ENCODE measurements around the gene RING1. TPM values are rescaled to one million over a fixed set of nuclear protein-coding genes. Genes with fewer than 3 reads are reported as not detected.

Gene RING1
- total RNA-seq, 2 donors from 2014 or later = 13.2 to 17.3 TPM

- Histone ChIP-seq H3K4me1 (ENCODE audit: control insufficient read depth in 1 of 2, low read depth in 2 of 2) (peaks cover 4 to 10% of the 10 kb centered on the region in 2 donors), H3K27me3 (replicated peaks; ENCODE audit: insufficient read depth) (peaks cover 14% of the 10 kb centered on the region), H3K4me3 (no peak overlapping the region), H3K27ac (no peak overlapping the region), H3K36me3 (no peaks in the 10 kb centered on the region), H3K9me3 (no peaks in the 10 kb centered on the region)
- no peak for TF ChIP-seq CTCF (IDR thresholded peaks at IDR 0.05)
- DNase-seq (ENCODE audit: low spot score) (no peak), ATAC-seq (ENCODE audit: insufficient number of reproducible peaks, low FRiP score, low read depth) (no peak)
Measured at GRCh38 chr6:33187809-33188208, 20.5 kb upstream of the RING1 start.

DNA sequence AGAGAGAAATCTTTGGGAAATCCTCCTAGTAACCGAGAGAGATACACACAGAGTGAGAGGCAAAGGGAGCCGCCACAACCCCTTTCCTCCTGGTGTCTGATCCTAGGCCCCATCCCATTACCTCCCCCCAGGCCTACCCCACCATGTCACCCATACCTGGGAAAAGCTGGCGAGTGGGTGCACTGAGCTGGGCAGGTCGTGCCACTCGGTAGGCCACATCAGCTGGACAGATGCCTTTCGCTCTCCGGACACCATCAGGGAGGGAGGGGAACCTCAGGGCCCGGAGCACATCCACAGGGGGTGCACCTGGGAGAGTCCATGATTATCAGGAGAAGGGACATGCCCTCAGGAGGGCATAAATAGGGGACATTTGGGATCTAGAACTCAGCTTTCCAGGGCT is 19.1 kb upstream of the RING1 start:
- TF ChIP-seq CTCF (IDR thresholded peaks at IDR 0.05) = no peak
- no peaks in the 10 kb centered on the region for H3K36me3 ChIP-seq
- H3K4me1 ChIP-seq (ENCODE audit: control insufficient read depth in 1 of 2, low read depth in 2 of 2) = peaks cover 6 to 13% of the 10 kb centered on the region in 2 donors
- peaks cover 14% of the 10 kb centered on the region for H3K27me3 ChIP-seq (replicated peaks; ENCODE audit: insufficient read depth)
- DNase-seq (ENCODE audit: low spot score) (no peak), ATAC-seq (ENCODE audit: insufficient number of reproducible peaks, low FRiP score, low read depth) (no peak)
- no peak overlapping the region for H3K4me3 ChIP-seq
- H3K9me3 ChIP-seq = no peaks in the 10 kb centered on the region
- no peak overlapping the region for H3K27ac ChIP-seq

DNA sequence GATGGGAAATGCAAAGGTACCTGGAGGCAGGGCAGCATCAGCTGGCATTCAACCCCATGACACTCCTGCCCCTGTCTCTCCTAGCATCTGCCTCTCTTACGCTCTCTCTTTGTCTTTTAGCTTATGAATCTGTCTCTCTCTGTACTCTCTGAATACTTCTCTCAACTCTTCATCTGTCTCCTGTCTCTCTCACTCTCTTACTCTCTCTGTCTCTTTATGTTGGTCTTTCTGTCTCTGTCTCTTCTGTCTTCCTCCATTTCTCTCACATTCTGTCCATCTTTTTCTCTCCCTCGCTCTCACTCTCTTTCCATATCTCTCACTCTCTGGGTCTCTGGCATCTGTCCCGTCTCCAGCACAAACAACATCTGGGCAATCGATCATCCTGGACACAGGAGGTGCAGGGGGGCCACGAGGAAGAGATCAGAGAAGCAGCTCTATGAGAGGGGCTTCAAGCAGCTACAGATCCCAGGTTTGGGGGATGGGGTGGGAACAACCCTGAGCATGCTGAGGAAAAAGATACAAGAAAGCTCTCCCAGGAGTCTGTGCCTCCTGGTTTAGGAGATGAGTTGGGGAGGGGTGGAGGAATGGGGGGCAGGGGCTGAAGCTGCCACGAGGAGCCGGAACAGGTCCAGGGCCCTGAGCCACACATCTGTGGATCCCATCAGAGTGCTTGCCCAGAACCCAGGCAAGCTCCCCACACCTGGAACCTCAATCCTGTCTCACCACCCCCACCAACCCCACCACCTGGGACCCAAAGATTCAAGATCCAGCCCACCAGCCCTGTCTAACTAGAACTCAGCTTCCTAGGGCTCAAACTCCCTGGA is 18.5 kb upstream of the RING1 start:
- Histone ChIP-seq H3K36me3 (peaks cover 5% of the 10 kb centered on the region), H3K9me3 (no peaks in the 10 kb centered on the region), H3K4me3 (no peak overlapping the region), H3K4me1 (ENCODE audit: control insufficient read depth in 1 of 2, low read depth in 2 of 2) (peaks cover 6 to 13% of the 10 kb centered on the region in 2 donors), H3K27me3 (replicated peaks; ENCODE audit: insufficient read depth) (peaks cover 14% of the 10 kb centered on the region), H3K27ac (no peak overlapping the region)
- DNase-seq (ENCODE audit: low spot score) (no peak), ATAC-seq (ENCODE audit: insufficient number of reproducible peaks, low FRiP score, low read depth) (no peak)
- no peak for TF ChIP-seq CTCF (IDR thresholded peaks at IDR 0.05)

DNA sequence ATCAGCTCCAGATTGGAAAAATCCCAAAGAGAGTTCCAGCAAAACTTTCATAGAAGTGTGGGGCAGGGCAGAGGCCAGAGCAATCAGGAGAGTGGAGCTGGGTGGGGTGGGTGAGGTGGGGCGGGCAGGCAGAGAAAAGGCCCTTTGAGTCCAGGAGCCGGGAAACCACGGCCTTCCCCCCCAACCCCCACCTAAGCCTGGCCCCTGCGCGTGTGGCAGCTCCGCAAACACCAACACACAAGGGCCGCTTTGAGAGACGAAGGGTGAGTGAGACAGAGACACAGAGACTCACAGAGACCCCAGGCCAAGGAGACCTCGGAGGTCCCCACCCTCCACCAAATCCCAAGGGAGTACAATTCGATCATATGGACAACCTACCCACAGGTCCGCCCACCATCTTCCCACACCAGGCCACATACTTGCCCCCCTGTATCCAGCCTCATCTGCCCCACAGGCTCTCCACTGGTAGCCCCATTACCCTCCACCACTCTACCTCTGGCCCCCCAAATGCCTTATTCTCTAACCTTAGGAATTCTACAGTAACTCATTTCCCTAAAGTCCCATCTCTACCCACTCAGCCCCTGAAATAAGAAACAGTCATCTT is 17.7 kb upstream of the RING1 start:
- Histone ChIP-seq H3K4me3 (no peak overlapping the region), H3K36me3 (peaks cover 13% of the 10 kb centered on the region), H3K4me1 (ENCODE audit: control insufficient read depth in 1 of 2, low read depth in 2 of 2) (peaks cover 6 to 13% of the 10 kb centered on the region in 2 donors), H3K27me3 (replicated peaks; ENCODE audit: insufficient read depth) (peaks cover 14% of the 10 kb centered on the region), H3K27ac (no peak overlapping the region), H3K9me3 (no peaks in the 10 kb centered on the region)
- no peak for TF ChIP-seq CTCF (IDR thresholded peaks at IDR 0.05)
- no peak for DNase-seq (ENCODE audit: low spot score)
- no peak for ATAC-seq (ENCODE audit: insufficient number of reproducible peaks, low FRiP score, low read depth)

- TF ChIP-seq CTCF (IDR thresholded peaks at IDR 0.05) = no peak
- H3K36me3 ChIP-seq = peaks cover 22% of the 10 kb centered on the region
- no peak for DNase-seq (ENCODE audit: low spot score)
- no peaks in the 10 kb centered on the region for H3K9me3 ChIP-seq
- no peak for ATAC-seq (ENCODE audit: insufficient number of reproducible peaks, low FRiP score, low read depth)
- no peak overlapping the region for H3K4me3 ChIP-seq
- peaks cover 14% of the 10 kb centered on the region for H3K27me3 ChIP-seq (replicated peaks; ENCODE audit: insufficient read depth)
- H3K4me1 ChIP-seq (ENCODE audit: control insufficient read depth in 1 of 2, low read depth in 2 of 2) = peaks cover 6 to 13% of the 10 kb centered on the region in 2 donors
- no peak overlapping the region for H3K27ac ChIP-seq
Measured at GRCh38 chr6:33191383-33192104, 16.8 kb upstream of the RING1 start.
